K562 treated with DMSO at 1 percent for 12 hours (cell line): Measurements from ENCODE around the gene BORCS8. TPM values are rescaled to one million over a fixed set of nuclear protein-coding genes. Genes with fewer than 3 reads are reported as not detected.

Experiments used
- total RNA-seq: library from RNA; unstranded; fragments of 300-600 nt; gene quantifications from 2 replicates; pipeline ENCODE4 v1.2.3, GENCODE V29; 2022; ENCODE audit not compliant: insufficient read depth

Gene BORCS8
- total RNA-seq = 15.5 and 20.7 TPM in 2 replicates

DNA sequence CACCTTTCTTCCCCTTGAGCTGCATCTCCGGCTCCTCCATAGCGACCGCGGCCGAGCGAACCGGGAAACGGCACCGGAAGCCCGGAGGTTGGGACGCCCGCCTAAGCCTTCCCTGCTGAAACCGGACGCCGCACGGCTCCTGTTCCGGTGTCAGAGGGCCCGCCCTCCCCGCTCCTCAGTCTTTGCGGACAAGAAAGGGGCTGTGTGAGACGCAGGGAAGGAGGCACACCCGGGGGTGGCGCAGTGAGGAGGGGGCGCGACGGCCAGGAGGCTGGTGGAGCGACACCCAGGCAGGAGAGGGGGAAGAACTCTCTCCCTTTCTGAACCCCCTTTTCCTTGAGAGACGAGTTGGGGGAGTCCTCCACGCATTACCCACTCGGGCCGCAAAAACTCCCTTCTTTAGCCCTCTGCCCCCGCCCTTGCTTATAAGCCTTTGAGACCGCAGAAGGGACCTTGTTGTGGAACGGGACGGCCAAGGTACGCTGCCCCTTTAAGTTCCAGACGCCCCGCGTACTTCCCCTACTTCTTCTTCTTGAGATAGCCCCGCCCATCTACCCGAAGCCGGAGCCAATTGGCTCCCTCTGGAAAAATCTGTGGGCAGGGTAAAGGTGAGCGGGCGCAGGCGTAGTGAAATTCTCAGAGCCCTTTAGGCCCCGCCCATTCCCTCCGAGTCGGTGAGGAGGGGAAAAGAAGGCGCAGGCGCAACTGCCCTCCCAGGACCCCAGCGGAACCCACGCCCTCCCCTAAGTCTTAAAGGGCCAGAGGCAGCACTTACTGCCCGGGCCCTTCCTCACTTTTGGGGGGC is at the start of gene BORCS8, which contains the start of gene RFXANK:
BORCS8 (minus strand) TSS at position 75 of the 805 bp plus-strand sequence; CDS start at position 40, 35 bp downstream.
RFXANK (plus strand) TSS at position 181 of the 805 bp plus-strand sequence. CDS start 1,689 bp downstream, outside the sequence.

DNA sequence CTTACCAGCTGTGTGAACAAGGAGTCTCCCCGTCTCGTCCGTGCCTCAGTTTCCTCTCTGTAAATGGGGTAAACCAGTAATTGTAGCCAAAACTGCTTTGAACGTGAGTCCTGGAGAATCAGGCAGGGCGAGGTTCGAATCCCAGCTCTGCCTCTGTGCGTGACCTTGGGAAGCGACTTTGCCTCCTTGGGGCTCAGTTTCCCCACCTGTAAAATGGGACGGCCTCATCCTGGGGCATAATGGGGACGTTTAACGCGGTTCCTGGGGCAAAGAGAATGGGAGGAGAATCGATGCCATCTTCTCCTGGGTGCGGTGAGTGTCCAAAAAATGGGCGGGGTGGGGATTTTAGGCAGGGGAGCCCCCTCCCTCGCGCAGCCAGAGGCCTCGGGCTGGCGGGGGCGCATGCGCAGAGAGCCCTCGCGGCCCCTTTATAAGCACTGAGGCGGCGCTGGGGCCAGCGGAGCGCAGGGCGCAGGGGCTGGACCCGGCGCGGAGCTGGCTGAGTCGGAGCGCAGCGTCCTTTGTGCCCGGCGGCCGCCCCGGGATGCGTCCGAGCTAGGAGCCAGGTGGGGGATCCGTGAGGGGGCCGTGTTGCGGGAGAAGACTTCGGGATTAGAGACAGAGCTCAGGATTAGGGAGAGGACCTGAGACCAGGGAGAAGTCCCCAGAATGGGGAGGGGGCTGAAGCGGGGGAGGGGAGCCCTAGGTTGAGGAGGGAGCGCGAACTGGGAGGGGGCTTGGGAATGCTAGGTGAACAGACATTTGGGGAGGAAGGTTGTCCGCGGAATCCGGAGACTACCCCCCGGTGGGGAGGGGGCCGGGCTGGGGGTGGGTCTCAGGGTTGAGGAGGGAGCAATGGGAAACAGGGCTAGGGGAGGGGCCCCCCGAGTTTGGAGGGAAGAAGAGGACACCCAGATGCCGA is 19.8 kb upstream of the BORCS8 start, which contains the start of gene NCAN:
NCAN (plus strand) TSS at position 460 of the 922 bp plus-strand sequence. CDS start 4,996 bp downstream, outside the sequence.

DNA sequence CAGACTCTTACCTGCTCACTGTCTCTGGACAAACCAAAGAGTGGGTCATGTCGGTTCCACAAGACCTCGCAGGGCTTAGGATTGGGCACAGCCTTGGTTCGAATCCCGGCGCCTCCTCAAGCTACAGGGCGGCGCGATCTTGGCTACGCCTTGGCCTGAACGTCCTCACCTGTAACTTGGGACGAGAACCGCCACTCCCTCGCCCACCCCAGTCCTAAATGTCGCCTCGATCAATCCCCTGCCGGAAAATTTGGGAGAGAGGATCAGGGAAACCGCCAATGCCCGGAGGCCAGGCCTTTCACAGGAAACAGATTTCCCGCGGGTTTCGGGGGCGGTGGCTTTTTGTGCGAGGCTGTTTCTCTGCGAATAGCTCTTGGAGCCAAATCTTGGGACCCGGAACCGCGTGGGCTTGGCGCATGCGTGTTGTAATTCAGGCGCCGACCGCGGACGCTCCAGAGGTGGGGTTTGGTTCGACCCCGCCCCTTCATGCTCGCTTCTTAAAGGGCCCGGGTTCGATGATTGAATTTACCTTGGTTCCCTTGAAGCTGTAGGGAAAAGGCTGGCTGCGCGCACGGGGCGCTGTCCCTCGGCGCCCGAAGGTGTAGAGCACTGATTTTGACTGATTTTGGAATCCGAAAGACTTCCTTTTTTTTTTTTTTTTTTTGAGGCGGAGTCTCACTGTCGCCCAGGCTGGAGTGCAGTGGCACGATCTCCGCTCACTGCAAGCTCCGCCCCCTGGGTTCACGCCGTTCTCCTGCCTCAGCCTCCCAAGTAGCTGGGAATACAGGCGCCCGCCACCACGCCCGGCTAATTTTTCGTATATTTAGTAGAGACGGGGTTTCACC is 11.3 kb upstream of the BORCS8 start, which contains the start of gene NR2C2AP:
NR2C2AP (minus strand) TSS at position 403 of the 845 bp plus-strand sequence; CDS start at position 49, 354 bp downstream.

DNA sequence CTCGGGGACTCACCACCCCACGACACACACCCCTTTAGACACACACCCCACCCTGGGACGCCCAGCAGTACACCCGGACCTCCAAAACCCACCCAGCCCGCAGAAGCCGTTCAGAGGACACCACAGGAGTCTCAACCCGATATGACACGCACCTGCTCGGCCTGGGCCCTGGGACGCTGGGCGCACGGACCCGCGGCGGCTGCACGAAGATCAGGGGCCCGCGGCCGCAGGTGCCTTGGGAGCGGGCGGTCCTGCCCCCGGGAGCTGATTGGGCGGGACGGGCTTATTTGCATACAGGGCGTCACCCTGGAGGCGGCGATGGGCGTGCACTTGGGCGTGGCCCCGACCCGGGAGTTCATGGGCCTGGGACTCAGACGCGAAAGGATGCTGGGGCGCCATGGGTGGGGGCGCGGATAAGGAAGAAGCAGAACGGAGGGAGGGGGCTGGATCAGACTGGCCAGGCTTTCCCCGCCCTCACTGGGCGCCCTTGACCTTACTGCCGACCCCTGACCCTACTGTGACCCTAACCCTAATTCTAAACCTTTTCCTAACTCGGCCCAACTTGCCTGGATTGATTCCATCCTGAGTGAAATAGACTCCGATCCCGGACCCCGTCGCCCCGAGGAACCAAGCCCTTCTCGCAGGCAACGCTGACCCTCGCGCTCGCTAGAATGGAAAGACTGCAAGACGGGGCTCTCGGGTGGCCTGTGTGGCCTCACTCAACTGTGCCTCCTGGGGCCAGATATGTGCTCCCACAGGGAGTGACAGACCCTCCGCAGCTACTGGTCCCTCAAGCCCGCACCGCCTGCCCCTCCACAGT is 21.7 kb downstream of the BORCS8 start, which contains the start of gene MEF2B:
MEF2B (minus strand) TSS at position 211 of the 820 bp plus-strand sequence. CDS start 19,528 bp downstream, outside the sequence.

DNA sequence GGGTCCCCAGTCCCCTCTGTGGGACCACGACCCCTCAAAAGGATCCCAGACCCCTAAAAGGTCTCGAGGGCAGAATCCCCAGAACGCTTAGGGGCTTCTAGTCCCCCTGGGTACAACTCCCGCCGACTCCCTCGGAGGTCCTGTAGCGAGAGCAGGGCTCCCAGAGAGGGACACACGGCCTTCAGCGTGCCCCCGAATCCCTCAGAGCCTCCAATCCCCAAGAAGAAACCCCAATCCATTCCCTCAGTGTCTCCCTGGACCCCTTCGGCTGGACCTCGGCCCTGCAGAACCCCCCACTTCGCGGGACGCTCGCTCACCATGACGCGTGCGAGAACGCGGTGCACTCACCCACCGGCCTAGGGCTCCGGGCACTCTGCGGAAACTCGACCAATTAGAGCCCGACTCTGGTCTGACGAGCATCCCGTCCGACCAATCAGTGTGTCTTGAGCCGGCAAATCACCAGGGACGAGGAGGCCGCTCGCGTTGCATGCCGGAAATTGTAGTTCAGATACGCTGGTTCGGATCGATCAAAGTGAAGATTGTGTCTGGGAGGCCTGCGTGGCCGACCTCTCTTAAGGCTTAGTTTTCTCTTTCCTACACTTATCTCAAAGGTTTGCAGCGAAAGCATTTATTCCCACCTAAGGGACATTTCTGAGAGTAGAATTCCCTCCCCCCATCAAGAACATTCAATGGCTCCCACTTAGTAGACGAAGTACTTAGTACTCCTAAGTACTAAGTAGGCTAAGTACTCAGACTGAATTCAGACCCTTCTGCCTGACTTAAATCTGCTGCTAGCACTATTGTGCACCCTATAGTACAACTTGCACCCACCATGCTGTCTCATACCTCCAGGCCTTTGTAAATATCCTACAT is 53.6 kb downstream of the BORCS8 start, which contains the start of gene TMEM161A:
TMEM161A (minus strand) TSS at position 370 of the 873 bp plus-strand sequence; CDS start at position 320, 50 bp downstream.

Other genes with a start within 250 kb of the BORCS8 start
- 39.5 and 84.6 TPM in 2 replicates for gene SUGP2, start 158.6 kb downstream of the BORCS8 start, total RNA-seq
- 28.6 and 29.5 TPM in 2 replicates for gene ARMC6, start 158.5 kb downstream of the BORCS8 start, total RNA-seq
- gene SLC25A42, start 128.2 kb downstream of the BORCS8 start, total RNA-seq = 26.2 and 34.5 TPM in 2 replicates
- 36.8 and 38.4 TPM in 2 replicates for gene TMEM161A, start 53.7 kb downstream of the BORCS8 start, total RNA-seq
- gene MEF2B, start 21.9 kb downstream of the BORCS8 start, total RNA-seq = 9.1 and 10.9 TPM in 2 replicates
- 146 and 218 TPM in 2 replicates for gene RFXANK, start 106 bp upstream of the BORCS8 start, total RNA-seq
- 14.4 and 16.8 TPM in 2 replicates for gene NR2C2AP, start 11.3 kb upstream of the BORCS8 start, total RNA-seq
- gene NCAN, start 19.8 kb upstream of the BORCS8 start, total RNA-seq = not detected in 2 replicates
- gene TM6SF2, start 81.1 kb upstream of the BORCS8 start, total RNA-seq = not detected in 2 replicates
- 32.2 and 56.4 TPM in 2 replicates for gene SUGP1, start 128.4 kb upstream of the BORCS8 start, total RNA-seq
- gene MAU2, start 128.7 kb upstream of the BORCS8 start, total RNA-seq = 16.3 and 45.1 TPM in 2 replicates
- 22.7 and 61.2 TPM in 2 replicates for gene GATAD2A, start 213.5 kb upstream of the BORCS8 start, total RNA-seq